IMR-90 (cell line): ENCODE measurements around the gene CEP70. TPM values are rescaled to one million over a fixed set of nuclear protein-coding genes. Genes with fewer than 3 reads are reported as not detected.

ENCODE experiments used
- ATAC-seq: fragments of 200-7000 bp; cut with Tn5 transposase; 2 replicates; pipeline ENCODE4 v1.9.1; 2020; ENCODE audit warnings: low read depth, mild to moderate bottlenecking, moderate library complexity
- BruUV-seq: library from RNA; stranded (reverse); fragments of 400-500 nt; replicated peaks from 2 replicates; lab custom pipeline; 2021; lab: Mats Ljungman, UMichigan
- CTCF ChIA-PET: fragments of 300-600 bp; formaldehyde crosslinking; extraction: SDS; loops from one replicate; lab custom pipeline; 2021; ENCODE audit warnings: antibody characterized with exemption; lab: Yijun Ruan, JAX
- POLR2A ChIA-PET: fragments of 300-600 bp; sonication (Branson Sonifier 250); formaldehyde crosslinking; loops from one replicate; lab custom pipeline; 2022; ENCODE audit warnings: antibody characterized with exemption; ENCODE audit not compliant: unreplicated experiment; lab: Charles Lee
- DNase-seq: peaks from one replicate; pipeline ENCODE4 v3.0.0; 2013
- H2AFZ ChIP-seq: replicated peaks from 2 replicates; pipeline ENCODE3; 2013; ENCODE audit warnings: low read length, mild to moderate bottlenecking; ENCODE audit not compliant: poor library complexity
- H2AK5ac ChIP-seq: 2 replicates; pipeline ENCODE4 v1.6.1; 2013; ENCODE audit warnings: low read depth, low read length, inconsistent platforms
- H2AK9ac ChIP-seq: replicated peaks from 2 replicates; pipeline ENCODE3; 2013; ENCODE audit warnings: mild to moderate bottlenecking, low read depth, low read length, moderate library complexity; ENCODE audit not compliant: poor library complexity
- H2BK120ac ChIP-seq: 2 replicates; pipeline ENCODE4 v1.6.1; 2013; ENCODE audit warnings: low read depth, low read length, inconsistent platforms
- H2BK15ac ChIP-seq: 3 replicates; pipeline ENCODE4 v1.6.1; 2013; ENCODE audit warnings: low read depth, low read length, inconsistent platforms
- H2BK20ac ChIP-seq: 2 replicates; pipeline ENCODE4 v1.6.1; 2013; ENCODE audit warnings: low read depth, mild to moderate bottlenecking, inconsistent platforms, low read length, moderate library complexity
- H2BK5ac ChIP-seq: 2 replicates; pipeline ENCODE4 v1.6.1; 2013; ENCODE audit warnings: mild to moderate bottlenecking, low read depth, low read length, inconsistent platforms; ENCODE audit not compliant: poor library complexity, severe bottlenecking
- H3K14ac ChIP-seq: replicated peaks from 2 replicates; pipeline ENCODE4 v1.6.1; 2013; ENCODE audit warnings: low read depth, low read length, inconsistent platforms
- H3K18ac ChIP-seq: 2 replicates; pipeline ENCODE4 v1.6.1; 2013; ENCODE audit warnings: low read depth, low read length, control low read depth
- H3K23ac ChIP-seq: 2 replicates; pipeline ENCODE4 v1.6.1; 2013; ENCODE audit warnings: low read depth, low read length, inconsistent platforms
- H3K27ac ChIP-seq: 2 replicates; pipeline ENCODE4 v1.5.1; 2013; ENCODE audit warnings: mild to moderate bottlenecking, control low read depth, low read length; ENCODE audit not compliant: insufficient read depth
- H3K27me3 ChIP-seq: 2 replicates; pipeline ENCODE4 v1.6.1; 2013; ENCODE audit warnings: low read length; ENCODE audit not compliant: control insufficient read depth, insufficient read depth
- H3K36me3 ChIP-seq: 2 replicates; pipeline ENCODE4 v1.6.1; 2013; ENCODE audit warnings: low read length, mixed read lengths; ENCODE audit not compliant: control insufficient read depth, insufficient read depth
- H3K4ac ChIP-seq: 2 replicates; pipeline ENCODE4 v1.6.1; 2013; ENCODE audit warnings: low read depth, low read length, inconsistent platforms
- H3K4me1 ChIP-seq: 2 replicates; pipeline ENCODE4 v1.6.1; 2013; ENCODE audit warnings: low read length, mixed read lengths; ENCODE audit not compliant: control insufficient read depth, insufficient read depth
- H3K4me2 ChIP-seq: 2 replicates; pipeline ENCODE4 v1.6.1; 2013; ENCODE audit warnings: low read depth, mild to moderate bottlenecking, control low read depth, low read length, moderate library complexity
- H3K4me3 ChIP-seq: 2 replicates; pipeline ENCODE4 v1.5.1; 2013; ENCODE audit warnings: low read depth, mild to moderate bottlenecking, control low read depth, low read length, moderate library complexity; ENCODE audit not compliant: insufficient read depth
- H3K56ac ChIP-seq: 2 replicates; pipeline ENCODE4 v1.6.1; 2013; ENCODE audit warnings: low read length, inconsistent platforms; ENCODE audit not compliant: insufficient read depth; ENCODE audit errors: extremely low read depth
- H3K79me1 ChIP-seq, 2 experiments: 2 replicates each; pipeline ENCODE4 v1.6.1; 2013; ENCODE audit warnings: low read length in 2 of 2, inconsistent platforms in 1 of 2, low read depth in 1 of 2
- H3K9ac ChIP-seq: 2 replicates; pipeline ENCODE4 v1.6.1; 2013; ENCODE audit warnings: low read depth, low read length, control low read depth
- H3K9me1 ChIP-seq: 2 replicates; pipeline ENCODE4 v1.6.1; 2013; ENCODE audit warnings: low read length, inconsistent platforms; ENCODE audit not compliant: insufficient read depth
- H3K9me3 ChIP-seq: 2 replicates; pipeline ENCODE4 v1.6.1; 2013; ENCODE audit warnings: low read length; ENCODE audit not compliant: control insufficient read depth, insufficient read depth
- H4K20me1 ChIP-seq: 2 replicates; pipeline ENCODE4 v1.6.1; 2013; ENCODE audit warnings: low read length, inconsistent platforms; ENCODE audit not compliant: insufficient read depth
- H4K5ac ChIP-seq: 2 replicates; pipeline ENCODE4 v1.6.1; 2013; ENCODE audit warnings: mild to moderate bottlenecking, low read depth, low read length, control low read depth
- H4K8ac ChIP-seq, 2 experiments: 2 replicates each; pipeline ENCODE4 v1.6.1; 2013; ENCODE audit warnings: low read depth in 2 of 2, low read length in 2 of 2, control low read depth in 1 of 2, inconsistent platforms in 1 of 2
- H4K91ac ChIP-seq: 2 replicates; pipeline ENCODE4 v1.6.1; 2013; ENCODE audit warnings: low read depth, low read length, inconsistent platforms; ENCODE audit not compliant: insufficient read depth
- BHLHE40 ChIP-seq: fragments of 150-350 bp; IDR thresholded peaks from 2 replicates; pipeline ENCODE4 v1.6.1; 2016; ENCODE audit warnings: mild to moderate bottlenecking, low read depth, low read length
- CEBPB ChIP-seq: IDR thresholded peaks from 2 replicates; pipeline ENCODE4 v1.6.1; 2012; ENCODE audit warnings: low read depth, low read length, improper control_type of control experiment
- CHD1 ChIP-seq: IDR thresholded peaks from 2 replicates; pipeline ENCODE4 v1.6.1; 2012; ENCODE audit warnings: low read depth, low read length, improper control_type of control experiment
- CTCF ChIP-seq: conservative IDR thresholded peaks from 2 replicates; pipeline ENCODE4 v1.5.1; 2012; ENCODE audit warnings: mild to moderate bottlenecking, low read depth, low read length, improper control_type of control experiment
- ELK1 ChIP-seq: fragments of 150-350 bp; IDR thresholded peaks from 2 replicates; pipeline ENCODE4 v1.6.1; 2016; ENCODE audit warnings: low read depth, mild to moderate bottlenecking, low read length, moderate library complexity, borderline replicate concordance
- FOS ChIP-seq: fragments of 150-350 bp; IDR thresholded peaks from 2 replicates; pipeline ENCODE4 v1.6.1; 2016; ENCODE audit warnings: low read depth, low read length
- MAFK ChIP-seq: IDR thresholded peaks from 2 replicates; pipeline ENCODE4 v1.6.1; 2012; ENCODE audit warnings: low read depth, low read length, improper control_type of control experiment
- MAZ ChIP-seq: IDR thresholded peaks from 2 replicates; pipeline ENCODE4 v1.6.1; 2012; ENCODE audit warnings: low read depth, mild to moderate bottlenecking, low read length, improper control_type of control experiment, moderate library complexity, borderline replicate concordance
- MXI1 ChIP-seq: IDR thresholded peaks from 2 replicates; pipeline ENCODE4 v1.6.1; 2012; ENCODE audit warnings: low read depth, mild to moderate bottlenecking, low read length, moderate library complexity, borderline replicate concordance
- NFE2L2 ChIP-seq: fragments of 150-350 bp; IDR thresholded peaks from 2 replicates; pipeline ENCODE4 v1.6.1; 2016; ENCODE audit warnings: low read depth, mild to moderate bottlenecking, low read length
- POLR2A ChIP-seq: IDR thresholded peaks from 2 replicates; pipeline ENCODE4 v1.6.1; 2012; ENCODE audit warnings: mild to moderate bottlenecking, low read depth, low read length
- RAD21 ChIP-seq: IDR thresholded peaks from 2 replicates; pipeline ENCODE4 v1.6.1; 2012; ENCODE audit warnings: low read length, improper control_type of control experiment
- RCOR1 ChIP-seq: IDR thresholded peaks from 2 replicates; pipeline ENCODE4 v1.6.1; 2012; ENCODE audit warnings: mild to moderate bottlenecking, low read length, improper control_type of control experiment; ENCODE audit not compliant: insufficient replicate concordance
- RFX5 ChIP-seq: IDR thresholded peaks from 2 replicates; pipeline ENCODE4 v1.8.0; 2012; ENCODE audit warnings: low read depth, mild to moderate bottlenecking, low read length, moderate library complexity
- SMC3 ChIP-seq: fragments of 150-350 bp; IDR thresholded peaks from 2 replicates; pipeline ENCODE4 v1.6.1; 2016; ENCODE audit warnings: low read depth, mild to moderate bottlenecking, antibody characterized with exemption, low read length, moderate library complexity
- USF2 ChIP-seq: fragments of 150-350 bp; IDR thresholded peaks from 2 replicates; pipeline ENCODE4 v1.6.1; 2017; ENCODE audit warnings: mild to moderate bottlenecking, antibody characterized with exemption, low read length, low read depth
- WGBS, 2 experiments: methylation state at CpG; one replicate each; pipeline versions ENCODE4 v1.1.5 to v1.1.7; 2013; ENCODE audit warnings: missing lambda C conversion rate in 2 of 2; ENCODE audit not compliant: insufficient read length in 1 of 2; ENCODE audit errors: extremely low coverage in 2 of 2; 5-methylcytosine and 5-hydroxymethylcytosine counted together
- dilution Hi-C: fragments of 300-500 bp; cut with HindIII; formaldehyde crosslinking; loops from one replicate; pipeline ENCODE4 v1.14.3; 2018; ENCODE audit warnings: low sequenced_read_pairs; ENCODE audit not compliant: unreplicated experiment
- in situ Hi-C: fragments of 300-500 bp; cut with MboI; formaldehyde crosslinking; loops from 3 replicates; pipeline ENCODE4 v1.14.3; 2019; ENCODE audit warnings: low sequenced_read_pairs, inconsistent platforms, mixed read lengths
- intact Hi-C: fragments of 100-400 bp; cut with micrococcal nuclease; formaldehyde crosslinking; loops from 2 replicates; pipeline ENCODE4 v1.10.0; 2022
- polyA plus RNA-seq, 3 experiments: library from polyadenylated mRNA; depleted of rRNA; stranded (reverse); fragments of >200 nt; gene quantifications; 2 replicates each; pipeline ENCODE4 v1.2.3, GENCODE V29; 2012; ENCODE audit warnings: low replicate concordance in 1 of 3
- total RNA-seq: library from RNA; depleted of rRNA; stranded (reverse); fragments of >200 nt; gene quantifications from 2 replicates; pipeline ENCODE4 v1.2.3, GENCODE V29; 2012

The CEP70 gene
- total and polyA plus RNA-seq, 2 of the 4 experiments (the other 2 are of a cell fraction) = 4.6 to 11.1 TPM

- H3K4ac ChIP-seq = no peak overlapping the region
- H4K91ac ChIP-seq = no peak overlapping the region
- CTCF ChIA-PET = no interaction called here
- no peak overlapping the region for H4K8ac ChIP-seq
- no CpG with 5 or more reads among the region's 4 CpGs for WGBS, 2 experiments
- no TSS peak for BruUV-seq
- H3K18ac ChIP-seq = no peak overlapping the region
- H3K36me3 ChIP-seq = peaks cover 3% of the 10 kb centered on the region; the same call in 1 of the 2 replicates
- H3K4me1 ChIP-seq = no peaks in the 10 kb centered on the region
- H2AK5ac ChIP-seq = no peak overlapping the region
- no peak overlapping the region for H3K23ac ChIP-seq
- in situ Hi-C loops = no loop called here
- DNase-seq = no peak
- POLR2A ChIA-PET = no interaction called here
- no peak for ATAC-seq
- H2BK120ac ChIP-seq = no peak overlapping the region
- H3K79me1 ChIP-seq = no peaks in the 10 kb centered on the region; a peak in 2 of 4 replicates
- no peak overlapping the region for H2AK9ac ChIP-seq
- no peaks in the 10 kb centered on the region for H3K9me1 ChIP-seq
- H4K20me1 ChIP-seq = no peaks in the 10 kb centered on the region
- no peaks in the 10 kb centered on the region for H3K27me3 ChIP-seq
- TF ChIP-seq RCOR1 = no peak
- no peak for TF ChIP-seq CEBPB
- no peak for TF ChIP-seq SMC3
- no peak for TF ChIP-seq MXI1
- TF ChIP-seq MAFK = no peak
- no peak for TF ChIP-seq MAZ
- TF ChIP-seq RAD21 = no peak
- TF ChIP-seq USF2 = no peak
- no peak for TF ChIP-seq POLR2A
- no peak for TF ChIP-seq NFE2L2
- no peak for TF ChIP-seq BHLHE40
- no peak for TF ChIP-seq CHD1
- TF ChIP-seq RFX5 = no peak
- TF ChIP-seq FOS = no peak
- TF ChIP-seq CTCF = no peak
- TF ChIP-seq ELK1 = no peak
- dilution Hi-C loops = no loop called here
- no peak overlapping the region for H2BK5ac ChIP-seq
- no peak overlapping the region for H2AFZ ChIP-seq
- no peak overlapping the region for H3K27ac ChIP-seq
- no peak overlapping the region for H3K4me2 ChIP-seq
- no peak overlapping the region for H2BK15ac ChIP-seq
- no peak overlapping the region for H2BK20ac ChIP-seq
- no peak overlapping the region for H3K4me3 ChIP-seq
- H3K9me3 ChIP-seq = peaks cover 3% of the 10 kb centered on the region; the same call in 1 of the 2 replicates
- no peak overlapping the region for H3K9ac ChIP-seq
- intact Hi-C loops = no loop called here
- no peak overlapping the region for H3K14ac ChIP-seq
- no peak overlapping the region for H4K5ac ChIP-seq
- H3K56ac ChIP-seq = no peak overlapping the region
Observed at GRCh38 chr3:138559134-138559533, 34.9 kb downstream of the CEP70 start.
